H9 (cell line): ENCODE measurements around the gene CADPS2. TPM values are rescaled to one million over a fixed set of nuclear protein-coding genes. Genes with fewer than 3 reads are reported as not detected.

Experiments used
- DNase-seq: peaks from one replicate; pipeline ENCODE4 v3.0.0-alpha.2; 2017
- H2AFZ ChIP-seq: one replicate; pipeline ENCODE4 v1.6.1; 2013; ENCODE audit warnings: mild to moderate bottlenecking, low read length, control low read depth, moderate library complexity
- H2AK5ac ChIP-seq: 2 replicates; pipeline ENCODE4 v1.6.1; 2013; ENCODE audit warnings: low read length, control low read depth, mixed read lengths; ENCODE audit not compliant: insufficient read length
- H2BK120ac ChIP-seq: one replicate; pipeline ENCODE4 v1.6.1; 2013; ENCODE audit warnings: low read depth, mild to moderate bottlenecking, low read length, control low read depth, inconsistent platforms; ENCODE audit not compliant: poor library complexity, severe bottlenecking
- H2BK12ac ChIP-seq: 2 replicates; pipeline ENCODE4 v1.6.1; 2013; ENCODE audit warnings: low read length, control low read depth, mixed read lengths, low read depth; ENCODE audit not compliant: insufficient read length
- H2BK15ac ChIP-seq: 2 replicates; pipeline ENCODE4 v1.6.1; 2013; ENCODE audit warnings: low read depth, low read length, control low read depth
- H2BK20ac ChIP-seq: one replicate; pipeline ENCODE4 v1.6.1; 2013; ENCODE audit warnings: low read depth, mild to moderate bottlenecking, low read length, control low read depth, inconsistent platforms; ENCODE audit not compliant: poor library complexity, severe bottlenecking
- H2BK5ac ChIP-seq: 2 replicates; pipeline ENCODE4 v1.6.1; 2013; ENCODE audit warnings: low read length, control low read depth, mixed read lengths; ENCODE audit not compliant: insufficient read length
- H3K14ac ChIP-seq: 2 replicates; pipeline ENCODE4 v1.6.1; 2013; ENCODE audit warnings: low read length, control low read depth; ENCODE audit not compliant: insufficient read depth
- H3K18ac ChIP-seq: 2 replicates; pipeline ENCODE4 v1.6.1; 2013; ENCODE audit warnings: low read depth, mild to moderate bottlenecking, mixed read lengths, low read length, control low read depth; ENCODE audit not compliant: insufficient read length
- H3K23ac ChIP-seq: 2 replicates; pipeline ENCODE4 v1.6.1; 2013; ENCODE audit warnings: low read length, control low read depth, mixed read lengths, low read depth; ENCODE audit not compliant: insufficient read length
- H3K23me2 ChIP-seq: 2 replicates; pipeline ENCODE4 v1.6.1; 2013; ENCODE audit warnings: low read depth, mild to moderate bottlenecking, mixed read lengths, low read length, control low read depth; ENCODE audit not compliant: insufficient read length, poor library complexity, severe bottlenecking
- H3K27ac ChIP-seq: 2 replicates; pipeline ENCODE4 v1.5.1; 2013; ENCODE audit warnings: low read length, control low read depth, mixed read lengths, low read depth; ENCODE audit not compliant: insufficient read length
- H3K27me3 ChIP-seq: 2 replicates; pipeline ENCODE4 v1.6.1; 2013; ENCODE audit warnings: low read length, control low read depth, inconsistent platforms; ENCODE audit not compliant: insufficient read depth
- H3K4ac ChIP-seq: 2 replicates; pipeline ENCODE4 v1.6.1; 2013; ENCODE audit warnings: low read depth, mild to moderate bottlenecking, control low read depth, inconsistent platforms, low read length, moderate library complexity
- H3K4me1 ChIP-seq: 2 replicates; pipeline ENCODE4 v1.6.1; 2013; ENCODE audit warnings: low read length, control low read depth, inconsistent platforms; ENCODE audit not compliant: insufficient read depth
- H3K4me2 ChIP-seq: 2 replicates; pipeline ENCODE4 v1.6.1; 2013; ENCODE audit warnings: low read length, control low read depth, mixed read lengths; ENCODE audit not compliant: insufficient read length, insufficient read depth
- H3K56ac ChIP-seq: 2 replicates; pipeline ENCODE4 v1.6.1; 2013; ENCODE audit warnings: low read depth, mild to moderate bottlenecking, mixed read lengths, low read length, control low read depth; ENCODE audit not compliant: insufficient read length
- H3K79me1 ChIP-seq: 2 replicates; pipeline ENCODE4 v1.6.1; 2013; ENCODE audit warnings: low read depth, mild to moderate bottlenecking, moderate library complexity, low read length, control low read depth, inconsistent platforms; ENCODE audit not compliant: insufficient read depth, poor library complexity, severe bottlenecking
- H3K79me2 ChIP-seq: 2 replicates; pipeline ENCODE4 v1.6.1; 2013; ENCODE audit warnings: low read length, control low read depth, inconsistent platforms; ENCODE audit not compliant: insufficient read depth
- H3K9ac ChIP-seq: 2 replicates; pipeline ENCODE4 v1.6.1; 2013; ENCODE audit warnings: low read length, control low read depth, mixed read lengths; ENCODE audit not compliant: insufficient read length; ENCODE audit errors: extremely low read depth
- H3K9me3 ChIP-seq: one replicate; pipeline ENCODE4 v1.6.1; 2013; ENCODE audit warnings: low read depth, low read length, inconsistent platforms; ENCODE audit not compliant: control insufficient read depth
- H3T11ph ChIP-seq: one replicate; pipeline ENCODE4 v1.6.1; 2013; ENCODE audit warnings: mild to moderate bottlenecking, low read length, control low read depth, inconsistent platforms
- H4K20me1 ChIP-seq: one replicate; pipeline ENCODE4 v1.6.1; 2013; ENCODE audit not compliant: control insufficient read depth, insufficient read length, insufficient read depth
- H4K5ac ChIP-seq: 2 replicates; pipeline ENCODE4 v1.6.1; 2013; ENCODE audit warnings: low read depth, mild to moderate bottlenecking, mixed read lengths, low read length, control low read depth; ENCODE audit not compliant: insufficient read length
- H4K8ac ChIP-seq: replicated peaks from 2 replicates; pipeline ENCODE4 v1.6.1; 2013; ENCODE audit warnings: low read length, control low read depth, mixed read lengths, low read depth; ENCODE audit not compliant: insufficient read length
- H4K91ac ChIP-seq: 2 replicates; pipeline ENCODE4 v1.6.1; 2013; ENCODE audit warnings: low read depth, mild to moderate bottlenecking, moderate library complexity, mixed read lengths, low read length, control low read depth; ENCODE audit not compliant: insufficient read length
- H3K27ac Mint-ChIP-seq, 3 experiments: 2 replicates in 2 of 3; 3 replicates in 1 of 3; pipeline ENCODE4 v1.8.0; 2020 to 2021; ENCODE audit warnings: mixed read lengths in 3 of 3, mild to moderate bottlenecking in 1 of 3, moderate library complexity in 1 of 3
- H3K27me3 Mint-ChIP-seq: 2 replicates; pipeline ENCODE4 v1.8.0; 2021; ENCODE audit warnings: low read depth, mild to moderate bottlenecking, moderate library complexity, mixed read lengths
- H3K36me3 Mint-ChIP-seq, 3 experiments: 2 replicates in 2 of 3; 3 replicates in 1 of 3; pipeline ENCODE4 v1.8.0; 2020 to 2021; ENCODE audit warnings: low read depth in 3 of 3, mixed read lengths in 3 of 3; ENCODE audit not compliant: insufficient read depth in 1 of 3
- H3K4me1 Mint-ChIP-seq, 2 experiments: 2 replicates each; pipeline ENCODE4 v1.8.0; 2020; ENCODE audit warnings: mixed read lengths in 2 of 2
- H3K4me3 Mint-ChIP-seq, 2 experiments: 2 replicates in 1 of 2; 3 replicates in 1 of 2; pipeline ENCODE4 v1.8.0; 2020 to 2021; ENCODE audit warnings: mild to moderate bottlenecking in 2 of 2, mixed read lengths in 2 of 2, moderate library complexity in 1 of 2
- H3K9me3 Mint-ChIP-seq, 2 experiments: 2 replicates in 1 of 2; 3 replicates in 1 of 2; pipeline ENCODE4 v1.8.0; 2020; ENCODE audit warnings: mild to moderate bottlenecking in 2 of 2, mixed read lengths in 2 of 2, moderate library complexity in 1 of 2
- WGBS: extraction: QIAGEN DNeasy Blood & Tissue Kit; methylation state at CpG from one replicate; pipeline ENCODE4 v1.1.7; 2013; ENCODE audit warnings: missing lambda C conversion rate, low lambda C conversion rate, mixed read lengths; ENCODE audit not compliant: insufficient read length; ENCODE audit errors: extremely low coverage; 5-methylcytosine and 5-hydroxymethylcytosine counted together
- total RNA-seq: library from RNA; stranded (reverse); gene quantifications from 2 replicates; pipeline ENCODE4 v1.2.1, GENCODE V29; 2021
- TF ChIP-seq, protein P1 (sequence below): fragments of 200-600 bp; sonication (generic); conservative IDR thresholded peaks from 3 replicates; pipeline ENCODE4 v1.8.0; 2021; ENCODE audit warnings: antibody characterized with exemption, mild to moderate bottlenecking

The CADPS2 gene
- total RNA-seq, 1 experiment from 2014 or later: 7.1 TPM

DNA sequence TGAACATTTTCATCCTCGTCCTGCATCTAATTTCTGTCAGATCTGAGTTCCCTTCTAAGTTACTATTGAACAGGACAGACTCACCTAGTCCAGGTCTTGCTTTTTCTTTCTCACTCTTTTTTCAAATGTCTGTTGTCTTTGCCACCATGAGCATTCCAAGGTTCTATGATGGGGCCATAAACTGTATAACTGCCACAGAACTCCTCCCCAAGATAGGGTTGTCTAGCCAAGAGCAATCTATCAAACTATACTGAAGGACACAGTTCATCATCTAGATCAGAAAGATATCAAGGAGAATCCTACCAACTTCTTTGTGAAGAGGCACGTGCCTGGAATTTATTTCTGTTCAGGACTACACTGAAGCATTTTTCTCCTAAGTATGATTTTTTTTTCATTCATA, 531.6 kb downstream of the CADPS2 start:
- H3K4me3 Mint-ChIP-seq: no peak overlapping the region
- no peak overlapping the region for H4K5ac ChIP-seq
- H3K79me2 ChIP-seq: no peaks in the 10 kb centered on the region
- no peak overlapping the region for H3K9ac ChIP-seq
- H2AK5ac ChIP-seq: no peak overlapping the region
- no peak overlapping the region for H4K8ac ChIP-seq
- H3K9me3 Mint-ChIP-seq: no peaks in the 10 kb centered on the region; a peak in 1 of 5 replicates
- H2BK120ac ChIP-seq: no peak overlapping the region
- H3K27ac Mint-ChIP-seq: no peak overlapping the region
- TF ChIP-seq, protein P1, sequence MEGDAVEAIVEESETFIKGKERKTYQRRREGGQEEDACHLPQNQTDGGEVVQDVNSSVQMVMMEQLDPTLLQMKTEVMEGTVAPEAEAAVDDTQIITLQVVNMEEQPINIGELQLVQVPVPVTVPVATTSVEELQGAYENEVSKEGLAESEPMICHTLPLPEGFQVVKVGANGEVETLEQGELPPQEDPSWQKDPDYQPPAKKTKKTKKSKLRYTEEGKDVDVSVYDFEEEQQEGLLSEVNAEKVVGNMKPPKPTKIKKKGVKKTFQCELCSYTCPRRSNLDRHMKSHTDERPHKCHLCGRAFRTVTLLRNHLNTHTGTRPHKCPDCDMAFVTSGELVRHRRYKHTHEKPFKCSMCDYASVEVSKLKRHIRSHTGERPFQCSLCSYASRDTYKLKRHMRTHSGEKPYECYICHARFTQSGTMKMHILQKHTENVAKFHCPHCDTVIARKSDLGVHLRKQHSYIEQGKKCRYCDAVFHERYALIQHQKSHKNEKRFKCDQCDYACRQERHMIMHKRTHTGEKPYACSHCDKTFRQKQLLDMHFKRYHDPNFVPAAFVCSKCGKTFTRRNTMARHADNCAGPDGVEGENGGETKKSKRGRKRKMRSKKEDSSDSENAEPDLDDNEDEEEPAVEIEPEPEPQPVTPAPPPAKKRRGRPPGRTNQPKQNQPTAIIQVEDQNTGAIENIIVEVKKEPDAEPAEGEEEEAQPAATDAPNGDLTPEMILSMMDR: no peak
- no peak for DNase-seq
- no CpG with 5 or more reads among the region's 2 CpGs for WGBS
- no peak overlapping the region for H2AFZ ChIP-seq
- H3T11ph ChIP-seq: no peak overlapping the region
- no peak overlapping the region for H2BK5ac ChIP-seq
- no peak overlapping the region for H3K56ac ChIP-seq
- H3K36me3 Mint-ChIP-seq: peaks cover 0 to 13% (median 1%) of the 10 kb centered on the region in 3 experiments; a peak in 3 of 7 replicates
- H2BK12ac ChIP-seq: no peak overlapping the region
- H3K79me1 ChIP-seq: no peaks in the 10 kb centered on the region
- H3K18ac ChIP-seq: no peak overlapping the region
- H3K4me1 Mint-ChIP-seq: peaks cover 19 to 23% of the 10 kb centered on the region in 2 experiments
- H3K23ac ChIP-seq: no peak overlapping the region
- no peak overlapping the region for H2BK20ac ChIP-seq
- H3K9me3 ChIP-seq: no peaks in the 10 kb centered on the region
- no peak overlapping the region for H3K4ac ChIP-seq
- H3K4me1 ChIP-seq: no peaks in the 10 kb centered on the region; the same call in 1 of the 2 replicates
- no peaks in the 10 kb centered on the region for H3K27me3 ChIP-seq
- H4K91ac ChIP-seq: no peak overlapping the region
- no peak overlapping the region for H3K4me2 ChIP-seq
- no peaks in the 10 kb centered on the region for H4K20me1 ChIP-seq
- no peaks in the 10 kb centered on the region for H3K23me2 ChIP-seq
- no peak overlapping the region for H3K27ac ChIP-seq
- H3K14ac ChIP-seq: no peak overlapping the region
- no peak overlapping the region for H2BK15ac ChIP-seq
- no peaks in the 10 kb centered on the region for H3K27me3 Mint-ChIP-seq
